ENCODE data around the gene KRTAP9-9. TPM values are rescaled to one million over a fixed set of nuclear protein-coding genes. Genes with fewer than 3 reads are reported as not detected.

KRTAP9-9 gene
- total RNA-seq, 2 donors from 2014 or later, result not detected

DNA sequence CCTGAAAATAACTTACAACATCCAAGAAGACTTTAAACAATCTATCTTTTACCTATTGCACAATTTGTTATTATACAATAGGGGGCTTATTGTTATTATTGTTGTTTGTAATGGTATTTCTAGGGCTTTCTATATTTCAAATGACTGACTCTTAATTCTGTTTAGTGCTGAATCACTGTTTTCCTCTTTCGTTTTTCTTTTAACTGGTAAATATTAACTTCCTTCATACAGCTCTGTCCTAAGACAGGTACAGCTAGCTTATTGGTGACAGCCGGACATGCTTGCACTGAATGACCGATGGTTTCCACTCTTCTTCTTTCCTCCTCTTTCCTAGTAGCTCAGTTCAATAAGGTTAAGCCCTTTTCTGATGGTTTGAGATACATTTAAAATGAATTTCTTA, 31.9 kb downstream of the KRTAP9-9 start:
- H3K27ac Mint-ChIP-seq, result no peak overlapping the region
- no peaks in the 10 kb centered on the region for H3K36me3 Mint-ChIP-seq (ENCODE audit: low read depth)
- H3K4me1 Mint-ChIP-seq, result no peaks in the 10 kb centered on the region
- H3K27me3 Mint-ChIP-seq, result no peaks in the 10 kb centered on the region
- no peaks in the 10 kb centered on the region for H3K9me3 Mint-ChIP-seq
- no peak for ATAC-seq (replicated peaks)
- no peak overlapping the region for H3K4me3 Mint-ChIP-seq

DNA sequence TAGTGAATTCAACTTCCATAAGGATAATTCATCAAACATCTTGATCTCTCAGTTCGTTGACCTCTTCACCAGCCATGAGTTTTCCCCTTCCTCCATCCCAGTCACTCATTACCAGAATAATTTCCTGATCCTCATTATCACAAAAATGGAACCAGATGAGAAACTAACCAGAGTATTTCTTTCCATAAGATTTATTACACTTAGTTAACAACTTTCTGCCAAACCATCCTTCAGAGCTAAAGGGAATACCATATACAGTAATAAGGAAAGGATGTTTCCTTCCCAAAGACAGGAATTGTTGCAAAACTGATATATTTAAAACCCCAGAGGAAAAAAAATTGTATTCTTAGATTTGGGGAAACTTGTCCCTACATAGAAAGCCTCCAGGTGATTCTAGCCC, 38.8 kb downstream of the KRTAP9-9 start:
- H3K27me3 Mint-ChIP-seq, result no peaks in the 10 kb centered on the region
- H3K9me3 Mint-ChIP-seq, result no peaks in the 10 kb centered on the region
- H3K4me1 Mint-ChIP-seq, result no peaks in the 10 kb centered on the region
- H3K27ac Mint-ChIP-seq, result no peak overlapping the region
- H3K36me3 Mint-ChIP-seq (ENCODE audit: low read depth), result no peaks in the 10 kb centered on the region
- ATAC-seq (replicated peaks), result no peak
- no peak overlapping the region for H3K4me3 Mint-ChIP-seq

DNA sequence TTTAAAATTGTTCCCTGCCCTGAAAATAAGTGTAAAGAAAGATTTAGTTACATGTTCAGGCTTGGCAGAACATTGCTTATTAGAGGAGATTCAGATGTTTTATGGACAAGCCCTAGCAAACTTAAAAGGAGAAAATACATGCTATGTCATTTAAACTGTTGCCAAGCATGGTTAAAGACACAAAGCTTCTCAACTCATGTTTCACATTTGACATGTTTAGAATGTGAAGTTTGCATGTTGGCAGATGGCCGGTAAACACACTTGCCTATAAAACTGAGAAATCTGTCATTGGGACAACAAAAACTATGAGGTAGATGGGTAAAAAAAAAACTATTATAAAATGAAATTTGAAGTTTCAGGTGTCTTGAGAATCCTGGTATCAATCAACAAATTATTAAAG, 41.7 kb downstream of the KRTAP9-9 start:
- H3K27me3 Mint-ChIP-seq, result no peaks in the 10 kb centered on the region
- H3K27ac Mint-ChIP-seq, result no peak overlapping the region

DNA sequence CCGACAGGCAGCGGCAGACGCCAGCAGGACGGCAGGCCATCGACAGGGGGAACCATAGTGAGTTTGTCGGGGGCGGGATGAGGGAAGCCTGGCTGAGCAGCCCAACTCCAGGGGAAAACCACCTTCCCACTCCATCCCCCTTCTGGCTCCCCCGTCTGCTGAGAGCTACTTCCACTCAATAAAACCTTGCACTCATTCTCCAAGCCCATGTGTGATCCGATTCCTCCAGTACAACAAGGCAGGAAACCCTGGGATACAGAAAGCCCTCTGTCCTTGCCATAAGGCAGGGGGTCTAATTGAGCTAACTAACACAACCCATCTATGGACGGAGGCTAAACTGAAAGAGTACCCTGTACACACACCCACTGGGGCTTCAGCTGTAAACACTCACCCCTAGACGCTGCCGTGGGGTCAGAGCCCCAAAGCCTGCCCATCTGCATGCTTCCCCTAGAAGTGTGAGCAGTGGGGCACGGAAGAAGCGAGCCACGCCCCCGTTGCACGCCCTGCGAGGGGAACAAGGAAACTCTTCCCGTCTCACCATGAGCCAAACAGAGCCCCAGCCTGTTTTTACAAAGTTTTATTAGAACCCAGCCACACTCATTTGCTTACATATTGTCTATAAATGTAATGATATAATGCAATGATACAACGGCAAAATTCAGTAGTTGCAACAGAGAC, 43.4 kb downstream of the KRTAP9-9 start:
- ATAC-seq (replicated peaks), result no peak
- Mint-ChIP-seq H3K27me3 (no peaks in the 10 kb centered on the region), H3K36me3 (ENCODE audit: low read depth) (no peaks in the 10 kb centered on the region), H3K4me3 (no peak overlapping the region), H3K27ac (no peak overlapping the region), H3K4me1 (no peaks in the 10 kb centered on the region), H3K9me3 (no peaks in the 10 kb centered on the region)

More for the DNA sequence above, 41.7 kb downstream of the KRTAP9-9 start:
- H3K36me3 Mint-ChIP-seq (ENCODE audit: low read depth), result no peaks in the 10 kb centered on the region
- no peak for ATAC-seq (replicated peaks)
- H3K4me1 Mint-ChIP-seq, result no peaks in the 10 kb centered on the region
- no peaks in the 10 kb centered on the region for H3K9me3 Mint-ChIP-seq
- no peak overlapping the region for H3K4me3 Mint-ChIP-seq

DNA sequence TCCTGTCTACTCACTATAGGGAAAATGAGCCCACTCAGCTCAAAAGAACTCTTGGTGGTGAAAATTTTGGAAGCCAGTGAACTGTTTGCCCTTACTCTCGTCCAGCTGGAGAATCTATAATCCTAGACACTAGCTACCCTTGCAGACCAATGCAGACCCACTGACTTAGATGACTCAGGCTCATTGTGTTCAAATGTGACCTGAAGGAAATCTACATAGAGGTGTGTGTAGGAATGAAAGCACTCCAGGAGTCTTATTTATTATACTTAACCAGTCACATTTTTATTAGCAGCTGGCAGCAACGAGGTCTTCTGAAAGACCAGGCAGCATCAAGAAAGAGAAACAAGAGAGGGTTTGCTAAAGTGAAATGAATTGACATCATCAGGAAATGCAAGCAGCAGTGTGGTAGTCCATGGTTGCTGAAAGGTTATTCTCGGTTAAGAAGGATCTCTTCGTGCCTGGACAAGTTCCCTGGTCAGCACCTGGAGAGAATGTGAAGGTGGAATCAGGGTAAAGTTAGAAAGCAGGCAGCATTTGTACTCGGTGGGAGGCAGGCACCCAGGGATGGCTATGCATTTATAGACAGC, 46.1 kb downstream of the KRTAP9-9 start:
- Mint-ChIP-seq H3K4me1 (no peaks in the 10 kb centered on the region), H3K27ac (no peak overlapping the region), H3K27me3 (no peaks in the 10 kb centered on the region), H3K36me3 (ENCODE audit: low read depth) (no peaks in the 10 kb centered on the region), H3K9me3 (no peaks in the 10 kb centered on the region), H3K4me3 (no peak overlapping the region)
- ATAC-seq (replicated peaks), result no peak

DNA sequence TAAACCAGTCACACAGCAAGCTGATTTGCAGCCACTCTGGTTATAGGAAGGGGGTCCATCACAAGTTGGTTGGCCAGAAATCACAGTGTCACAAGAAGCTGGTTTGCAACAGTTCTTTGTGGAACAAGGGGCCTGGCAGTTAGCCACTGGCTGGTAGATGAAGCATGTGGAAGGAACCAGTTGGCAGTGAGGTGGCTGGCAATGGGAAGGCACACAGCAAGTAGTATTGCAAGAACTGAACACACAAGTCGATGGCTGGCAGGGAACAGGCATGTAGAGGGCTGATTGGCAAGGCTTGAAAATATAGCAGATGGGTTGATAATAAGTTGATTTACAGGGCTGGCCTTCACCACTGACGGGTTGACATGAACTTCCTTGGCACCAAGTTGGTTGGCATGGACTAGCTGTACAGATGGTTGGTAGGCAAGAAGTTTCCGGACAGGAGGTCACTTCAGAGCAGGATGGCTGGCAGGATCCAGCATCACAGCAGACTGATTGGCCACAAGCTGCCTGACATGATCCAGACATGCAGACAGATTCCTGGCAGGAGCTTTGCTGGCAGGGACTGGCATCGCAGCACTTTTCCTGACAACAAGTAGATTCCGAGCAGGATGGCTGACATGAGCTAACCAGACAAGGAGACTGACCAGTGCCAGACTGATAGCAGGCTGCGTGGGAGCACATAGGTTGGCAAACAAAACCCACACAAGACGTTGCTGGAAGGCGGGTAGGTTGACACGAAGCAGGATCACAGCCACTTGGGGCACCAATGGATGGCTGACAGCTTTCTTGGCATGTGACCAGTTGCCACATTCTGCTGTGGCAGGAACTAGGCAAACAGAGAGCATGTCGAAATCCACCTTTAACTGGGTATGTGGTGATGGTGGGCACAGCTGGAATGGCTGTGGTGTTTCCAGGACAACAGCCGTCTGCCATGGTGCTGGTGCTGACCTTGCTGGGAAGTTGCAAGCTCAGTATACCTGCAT, 47.0 kb downstream of the KRTAP9-9 start, which contains the start of gene KRTAP29-1:
Gene KRTAP29-1 (minus strand): TSS at position 936 of the 986 bp plus-strand sequence. CDS start 0 bp downstream, at position 936.
- H3K27me3 Mint-ChIP-seq, result no peaks in the 10 kb centered on the region
- peaks cover 8% of the 10 kb centered on the region for H3K4me1 Mint-ChIP-seq
- no peak within 1 kb of the TSS for H3K4me3 Mint-ChIP-seq
- no peaks in the 10 kb centered on the region for H3K9me3 Mint-ChIP-seq
- H3K27ac Mint-ChIP-seq, result no peak within 1 kb of the TSS
- no peaks in the 10 kb centered on the region for H3K36me3 Mint-ChIP-seq (ENCODE audit: low read depth)
- ATAC-seq (replicated peaks), result no peak

DNA sequence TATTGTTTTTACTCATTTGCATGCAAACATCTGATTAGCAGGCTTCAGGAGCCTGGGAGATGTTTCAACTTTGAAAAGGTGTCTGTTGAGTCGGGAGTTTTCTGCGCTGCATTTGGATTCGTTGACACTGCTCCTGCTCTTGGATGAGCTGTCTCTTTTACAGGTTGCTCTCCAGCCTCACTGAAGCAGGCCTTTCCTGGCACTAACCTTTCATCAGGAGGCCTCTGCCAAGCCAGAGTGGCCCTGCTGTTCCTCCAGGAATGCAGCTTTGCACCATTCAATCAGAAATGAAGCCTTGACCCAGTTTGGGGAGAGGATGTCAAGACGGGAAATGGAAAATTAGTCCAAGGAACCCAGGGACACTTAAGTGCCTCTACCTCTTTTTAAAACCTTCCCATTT, 47.8 kb downstream of the KRTAP9-9 start:
- no peaks in the 10 kb centered on the region for H3K27me3 Mint-ChIP-seq
- H3K4me3 Mint-ChIP-seq, result no peak overlapping the region
- H3K9me3 Mint-ChIP-seq, result no peaks in the 10 kb centered on the region
- ATAC-seq (replicated peaks), result no peak
- no peak overlapping the region for H3K27ac Mint-ChIP-seq
- no peaks in the 10 kb centered on the region for H3K36me3 Mint-ChIP-seq (ENCODE audit: low read depth)
- peaks cover 16% of the 10 kb centered on the region for H3K4me1 Mint-ChIP-seq

DNA sequence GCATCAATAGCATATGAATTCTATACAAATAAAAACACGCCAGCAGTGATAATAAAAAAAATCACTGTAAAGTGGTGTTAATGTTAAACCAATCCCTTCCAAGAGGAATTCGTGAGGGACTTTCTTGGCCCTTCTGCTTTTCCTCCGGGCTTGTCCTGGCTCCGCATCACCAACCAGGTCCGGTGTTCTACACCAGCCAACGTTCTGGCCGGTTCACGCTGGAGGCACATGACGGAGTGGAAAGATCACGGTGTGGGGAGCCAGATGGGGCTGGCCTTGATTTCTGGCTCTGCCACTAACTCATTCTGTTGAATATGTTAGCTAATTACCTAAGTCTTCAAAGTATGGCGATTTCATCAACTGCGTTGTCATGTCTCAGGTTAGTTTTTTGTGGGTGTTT, 48.9 kb downstream of the KRTAP9-9 start:
- ATAC-seq (replicated peaks), result no peak
- Mint-ChIP-seq H3K4me1 (peaks cover 27% of the 10 kb centered on the region), H3K9me3 (no peaks in the 10 kb centered on the region), H3K27ac (no peak overlapping the region), H3K27me3 (no peaks in the 10 kb centered on the region), H3K4me3 (no peak overlapping the region), H3K36me3 (ENCODE audit: low read depth) (no peaks in the 10 kb centered on the region)

Other genes with a start within 250 kb of the KRTAP9-9 start
- not detected for gene KRTAP3-1, start 246.3 kb upstream of the KRTAP9-9 start, total RNA-seq
- not detected for gene KRTAP1-5, start 228.2 kb upstream of the KRTAP9-9 start, total RNA-seq
- not detected for gene KRTAP1-4, start 225.2 kb upstream of the KRTAP9-9 start, total RNA-seq
- gene KRTAP1-3, start 220.5 kb upstream of the KRTAP9-9 start, total RNA-seq, result not detected
- gene KRTAP1-1, start 213.9 kb upstream of the KRTAP9-9 start, total RNA-seq, result not detected
- gene KRTAP2-1, start 208.1 kb upstream of the KRTAP9-9 start, total RNA-seq, result not detected
- gene KRTAP2-2, start 200.2 kb upstream of the KRTAP9-9 start, total RNA-seq, result not detected
- gene KRTAP2-3, start 195.3 kb upstream of the KRTAP9-9 start, total RNA-seq, result not detected
- not detected for gene KRTAP2-4, start 189.5 kb upstream of the KRTAP9-9 start, total RNA-seq
- not detected for gene KRTAP4-7, start 171.2 kb upstream of the KRTAP9-9 start, total RNA-seq
- not detected for gene KRTAP4-8, start 157.2 kb upstream of the KRTAP9-9 start, total RNA-seq
- gene KRTAP4-16, start 153.2 kb upstream of the KRTAP9-9 start, total RNA-seq, result not detected
- not detected for gene KRTAP4-9, start 150.0 kb upstream of the KRTAP9-9 start, total RNA-seq
- not detected for gene KRTAP4-11, start 137.0 kb upstream of the KRTAP9-9 start, total RNA-seq
- gene KRTAP4-12, start 131.2 kb upstream of the KRTAP9-9 start, total RNA-seq, result not detected
- not detected for gene KRTAP4-6, start 114.8 kb upstream of the KRTAP9-9 start, total RNA-seq
- not detected for gene KRTAP4-5, start 105.6 kb upstream of the KRTAP9-9 start, total RNA-seq
- gene KRTAP4-4, start 94.6 kb upstream of the KRTAP9-9 start, total RNA-seq, result not detected
- gene KRTAP4-3, start 87.2 kb upstream of the KRTAP9-9 start, total RNA-seq, result not detected
- gene KRTAP4-2, start 77.2 kb upstream of the KRTAP9-9 start, total RNA-seq, result not detected
- gene KRTAP4-1, start 70.5 kb upstream of the KRTAP9-9 start, total RNA-seq, result not detected
- not detected for gene KRTAP9-1, start 65.5 kb upstream of the KRTAP9-9 start, total RNA-seq
- gene KRTAP9-2, start 28.7 kb upstream of the KRTAP9-9 start, total RNA-seq, result not detected
- not detected for gene KRTAP9-3, start 22.9 kb upstream of the KRTAP9-9 start, total RNA-seq
- gene KRTAP9-8, start 17.4 kb upstream of the KRTAP9-9 start, total RNA-seq, result not detected
- gene KRTAP9-4, start 5.7 kb upstream of the KRTAP9-9 start, total RNA-seq, result not detected
- gene KRTAP9-6, start 10.0 kb downstream of the KRTAP9-9 start, total RNA-seq, result not detected
- gene KRTAP9-7, start 20.3 kb downstream of the KRTAP9-9 start, total RNA-seq, result not detected
- not detected for gene KRTAP29-1, start 47.5 kb downstream of the KRTAP9-9 start, total RNA-seq
- gene KRTAP16-1, start 53.9 kb downstream of the KRTAP9-9 start, total RNA-seq, result under 1 TPM; 0.15 to 0.26 TPM
- gene KRTAP17-1, start 60.3 kb downstream of the KRTAP9-9 start, total RNA-seq, result not detected
- gene KRT33A, start 95.4 kb downstream of the KRTAP9-9 start, total RNA-seq, result not detected
- not detected for gene KRT33B, start 114.4 kb downstream of the KRTAP9-9 start, total RNA-seq
- not detected for gene KRT34, start 126.9 kb downstream of the KRTAP9-9 start, total RNA-seq
- gene KRT31, start 142.2 kb downstream of the KRTAP9-9 start, total RNA-seq, result not detected
- gene KRT37, start 169.2 kb downstream of the KRTAP9-9 start, total RNA-seq, result not detected
- gene KRT38, start 185.6 kb downstream of the KRTAP9-9 start, total RNA-seq, result not detected
- gene KRT32, start 212.0 kb downstream of the KRTAP9-9 start, total RNA-seq, result not detected
- gene KRT35, start 225.8 kb downstream of the KRTAP9-9 start, total RNA-seq, result not detected
- gene KRT36, start 234.5 kb downstream of the KRTAP9-9 start, total RNA-seq, result not detected